Right atrium auricular region (tissue), 2 donors: ENCODE measurements around the gene CBARP. TPM values are rescaled to one million over a fixed set of nuclear protein-coding genes. Genes with fewer than 3 reads are reported as not detected.

ENCODE experiments used
- DNase-seq: peaks from one replicate; pipeline ENCODE4 v3.0.0-alpha.2; 2019; ENCODE audit warnings: low spot score
- H3K27ac ChIP-seq, 2 donors: fragments of 200-600 bp; sonication (generic); 1 replicate in 1 of 2; 2 replicates in 1 of 2; pipeline ENCODE4 v1.5.1; 2016 to 2019
- H3K27me3 ChIP-seq, 2 donors: fragments of 200-600 bp; sonication (generic); one replicate each; pipeline versions ENCODE4 v1.5.1 to v1.6.0; 2017 to 2019
- H3K36me3 ChIP-seq: fragments of 200-600 bp; sonication (generic); one replicate; pipeline ENCODE4 v1.5.1; 2016
- H3K4me1 ChIP-seq, 2 donors: fragments of 200-600 bp; sonication (generic); one replicate each; pipeline versions ENCODE4 v1.5.1 to v1.6.0; 2017 to 2019
- H3K4me3 ChIP-seq, 2 donors: fragments of 200-600 bp; sonication (generic); 1 replicate in 1 of 2; 2 replicates in 1 of 2; pipeline ENCODE4 v1.5.1; 2017 to 2019; ENCODE audit warnings: mild to moderate bottlenecking in 1 of 2, moderate library complexity in 1 of 2
- H3K9me3 ChIP-seq, 2 donors: fragments of 200-600 bp; sonication (generic); one replicate each; pipeline ENCODE4 v1.5.1; 2019
- total RNA-seq, 2 donors: library from RNA; depleted of rRNA; stranded (reverse); fragments of >200 nt; gene quantifications; one replicate each; pipeline ENCODE4 v1.1.0, GENCODE V29; 2016
- TF ChIP-seq, protein P1 (sequence below), 2 donors: fragments of 200-600 bp; sonication (generic); IDR thresholded peaks; one replicate each; pipeline ENCODE4 v1.5.1; 2019; ENCODE audit warnings: antibody characterized with exemption in 2 of 2

Gene CBARP
- total RNA-seq, 2 donors from 2014 or later, result 2.4 to 2.6 TPM

DNA sequence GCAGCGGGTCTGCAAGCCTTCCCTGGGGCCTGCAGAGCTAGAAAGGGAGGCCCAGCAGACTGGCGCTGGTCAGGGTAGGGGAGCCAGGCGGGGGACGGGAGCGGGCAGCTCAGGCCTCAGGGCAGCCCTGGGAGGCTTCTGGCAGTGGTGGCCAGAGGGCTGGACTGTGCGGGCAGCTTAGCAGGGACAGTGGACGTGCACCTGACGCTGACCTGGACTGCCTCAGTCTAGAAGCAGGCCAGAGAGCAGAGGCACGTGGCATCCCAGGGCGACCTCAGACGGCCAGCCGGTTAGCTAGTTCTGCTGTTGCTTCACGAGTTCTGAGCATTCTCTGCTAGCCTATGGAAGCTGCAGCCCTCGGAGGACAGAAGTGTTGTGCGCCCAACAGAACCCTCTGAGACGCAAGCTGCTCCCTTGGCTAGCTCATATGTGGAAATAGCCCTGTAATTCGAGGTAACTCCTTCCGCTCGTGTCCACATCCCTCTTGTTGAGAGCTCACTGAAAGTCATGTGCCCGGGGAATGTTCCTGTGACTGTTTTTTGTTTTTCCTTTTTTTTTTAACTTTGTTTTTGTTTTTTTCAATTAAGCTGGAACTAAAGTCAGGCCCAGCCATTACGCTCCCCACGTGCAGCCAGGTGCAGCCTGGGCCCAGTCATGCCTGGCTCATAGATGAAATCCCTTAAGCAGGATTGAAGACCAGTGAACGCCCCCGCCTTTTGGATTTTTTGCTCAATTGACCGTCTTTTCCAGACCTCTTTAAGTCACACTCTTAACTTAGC lies 35.6 kb upstream of the CBARP start:
- DNase-seq, result no peak
- TF ChIP-seq, protein P1, sequence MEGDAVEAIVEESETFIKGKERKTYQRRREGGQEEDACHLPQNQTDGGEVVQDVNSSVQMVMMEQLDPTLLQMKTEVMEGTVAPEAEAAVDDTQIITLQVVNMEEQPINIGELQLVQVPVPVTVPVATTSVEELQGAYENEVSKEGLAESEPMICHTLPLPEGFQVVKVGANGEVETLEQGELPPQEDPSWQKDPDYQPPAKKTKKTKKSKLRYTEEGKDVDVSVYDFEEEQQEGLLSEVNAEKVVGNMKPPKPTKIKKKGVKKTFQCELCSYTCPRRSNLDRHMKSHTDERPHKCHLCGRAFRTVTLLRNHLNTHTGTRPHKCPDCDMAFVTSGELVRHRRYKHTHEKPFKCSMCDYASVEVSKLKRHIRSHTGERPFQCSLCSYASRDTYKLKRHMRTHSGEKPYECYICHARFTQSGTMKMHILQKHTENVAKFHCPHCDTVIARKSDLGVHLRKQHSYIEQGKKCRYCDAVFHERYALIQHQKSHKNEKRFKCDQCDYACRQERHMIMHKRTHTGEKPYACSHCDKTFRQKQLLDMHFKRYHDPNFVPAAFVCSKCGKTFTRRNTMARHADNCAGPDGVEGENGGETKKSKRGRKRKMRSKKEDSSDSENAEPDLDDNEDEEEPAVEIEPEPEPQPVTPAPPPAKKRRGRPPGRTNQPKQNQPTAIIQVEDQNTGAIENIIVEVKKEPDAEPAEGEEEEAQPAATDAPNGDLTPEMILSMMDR (IDR thresholded peaks at IDR 0.05), result no peak
- H3K4me3 ChIP-seq, result no peak overlapping the region
- H3K36me3 ChIP-seq, result peaks cover 48% of the 10 kb centered on the region
- peaks cover 0 to 70% of the 10 kb centered on the region in 2 donors for H3K4me1 ChIP-seq
- H3K27ac ChIP-seq, result peak overlapping the region; percentile 96 to 98
- no peaks in the 10 kb centered on the region for H3K27me3 ChIP-seq
- no peaks in the 10 kb centered on the region for H3K9me3 ChIP-seq

DNA sequence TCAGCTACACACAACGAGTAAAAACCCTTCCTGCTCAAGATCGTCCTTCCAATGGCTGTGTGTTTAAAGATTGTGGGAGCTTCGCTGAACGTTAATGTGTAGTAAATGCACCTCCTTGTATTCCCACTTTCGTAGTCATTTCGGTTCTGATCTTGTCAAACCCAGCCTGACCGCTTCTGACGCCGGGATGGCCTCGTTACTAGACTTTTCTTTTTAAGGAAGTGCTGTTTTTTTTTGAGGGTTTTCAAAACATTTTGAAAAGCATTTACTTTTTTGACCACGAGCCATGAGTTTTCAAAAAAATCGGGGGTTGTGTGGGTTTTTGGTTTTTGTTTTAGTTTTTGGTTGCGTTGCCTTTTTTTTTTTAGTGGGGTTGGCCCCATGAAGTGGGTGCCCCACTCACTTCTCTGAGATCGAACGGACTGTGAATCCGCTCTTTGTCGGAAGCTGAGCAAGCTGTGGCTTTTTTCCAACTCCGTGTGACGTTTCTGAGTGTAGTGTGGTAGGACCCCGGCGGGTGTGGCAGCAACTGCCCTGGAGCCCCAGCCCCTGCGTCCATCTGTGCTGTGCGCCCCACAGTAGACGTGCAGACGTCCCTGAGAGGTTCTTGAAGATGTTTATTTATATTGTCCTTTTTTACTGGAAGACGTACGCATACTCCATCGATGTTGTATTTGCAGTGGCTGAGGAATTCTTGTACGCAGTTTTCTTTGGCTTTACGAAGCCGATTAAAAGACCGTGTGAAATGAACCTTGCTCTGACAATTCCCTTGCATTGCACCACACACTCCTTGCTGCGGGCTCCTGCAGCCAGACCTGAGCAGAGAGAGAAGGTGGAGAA lies 34.8 kb upstream of the CBARP start:
- peak overlapping the region in 1 of 2 donors; percentile 61 for H3K4me3 ChIP-seq
- H3K9me3 ChIP-seq, result no peaks in the 10 kb centered on the region
- TF ChIP-seq, protein P1 (IDR thresholded peaks at IDR 0.05), result no peak
- H3K36me3 ChIP-seq, result peaks cover 48% of the 10 kb centered on the region
- peak overlapping the region; percentile 12 to 96 for H3K27ac ChIP-seq
- no peaks in the 10 kb centered on the region for H3K27me3 ChIP-seq
- peaks cover 0 to 79% of the 10 kb centered on the region in 2 donors for H3K4me1 ChIP-seq
- DNase-seq, result no peak

DNA sequence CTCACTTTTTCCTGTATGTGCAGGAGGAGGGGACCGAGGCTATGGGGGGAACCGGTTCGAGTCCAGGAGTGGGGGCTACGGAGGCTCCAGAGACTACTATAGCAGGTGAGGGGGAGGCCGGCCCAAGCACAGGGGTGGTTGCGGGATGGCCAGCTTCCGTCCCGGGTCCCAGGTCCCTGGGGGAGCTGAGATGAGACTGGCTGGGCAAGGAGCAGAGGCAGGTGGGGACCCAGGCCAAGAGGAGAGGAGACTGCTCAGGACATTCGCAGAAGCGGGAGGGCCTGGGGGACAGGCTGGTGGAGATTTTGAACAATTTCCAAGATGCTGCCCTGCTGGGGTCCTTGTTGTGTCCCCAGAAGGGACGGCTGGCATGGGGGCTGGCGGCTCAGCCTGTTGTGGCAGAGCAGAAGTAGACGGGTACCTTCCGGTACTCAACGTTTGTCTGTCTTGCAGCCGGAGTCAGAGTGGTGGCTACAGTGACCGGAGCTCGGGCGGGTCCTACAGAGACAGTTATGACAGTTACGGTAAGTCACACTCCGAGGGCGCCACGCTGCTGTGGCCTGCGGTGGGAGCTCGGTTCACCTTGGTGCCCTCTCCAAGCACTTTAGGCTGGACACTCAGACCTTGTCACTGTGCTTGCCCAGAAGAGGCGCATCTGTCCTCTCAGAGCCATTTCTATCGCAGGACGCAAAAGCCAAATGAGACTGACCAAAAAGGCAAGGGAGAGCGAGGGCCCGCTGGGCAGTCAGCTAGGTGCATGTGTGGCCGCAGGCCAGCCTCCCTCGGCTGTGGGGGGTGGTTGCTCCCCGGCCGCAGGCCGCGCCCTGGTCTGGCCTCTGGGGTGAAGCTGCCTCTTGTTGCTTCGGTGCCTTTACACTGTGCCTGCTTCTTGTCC lies 34.0 kb upstream of the CBARP start:
- Histone ChIP-seq H3K4me3 (peak overlapping the region; percentile 61 to 62), H3K9me3 (no peaks in the 10 kb centered on the region), H3K27ac (peak overlapping the region; percentile 88 to 94), H3K4me1 (peaks cover 0 to 86% of the 10 kb centered on the region in 2 donors), H3K36me3 (peaks cover 48% of the 10 kb centered on the region), H3K27me3 (no peaks in the 10 kb centered on the region)
- no peak for DNase-seq
- TF ChIP-seq, protein P1 (IDR thresholded peaks at IDR 0.05), result no peak

DNA sequence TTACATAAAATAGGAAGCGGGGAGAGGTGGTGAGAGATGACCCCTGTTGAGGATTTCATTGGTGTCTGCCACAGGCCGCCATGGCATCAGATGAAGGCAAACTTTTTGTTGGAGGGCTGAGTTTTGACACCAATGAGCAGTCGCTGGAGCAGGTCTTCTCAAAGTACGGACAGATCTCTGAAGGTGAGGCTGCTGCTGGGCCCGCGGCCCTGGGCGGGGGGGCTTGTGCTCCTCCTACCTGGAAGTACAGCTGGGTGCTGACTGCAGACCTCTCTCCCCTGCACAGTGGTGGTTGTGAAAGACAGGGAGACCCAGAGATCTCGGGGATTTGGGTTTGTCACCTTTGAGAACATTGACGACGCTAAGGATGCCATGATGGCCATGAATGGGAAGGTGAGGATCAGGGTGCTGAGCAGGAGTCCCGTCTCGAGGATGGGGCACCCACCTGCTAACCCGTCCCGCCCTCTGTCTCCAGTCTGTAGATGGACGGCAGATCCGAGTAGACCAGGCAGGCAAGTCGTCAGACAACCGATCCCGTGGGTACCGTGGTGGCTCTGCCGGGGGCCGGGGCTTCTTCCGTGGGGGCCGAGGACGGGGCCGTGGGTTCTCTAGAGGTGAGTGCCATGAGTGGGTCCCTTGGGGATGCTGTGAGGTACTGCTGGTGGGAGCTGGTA lies 33.2 kb upstream of the CBARP start:
- peak overlapping the region; percentile 88 to 94 for H3K27ac ChIP-seq
- TF ChIP-seq, protein P1 (IDR thresholded peaks at IDR 0.05), result no peak
- no peak for DNase-seq
- H3K36me3 ChIP-seq, result peaks cover 48% of the 10 kb centered on the region
- H3K4me1 ChIP-seq, result peaks cover 0 to 86% of the 10 kb centered on the region in 2 donors
- H3K9me3 ChIP-seq, result no peaks in the 10 kb centered on the region
- H3K4me3 ChIP-seq, result peak overlapping the region; percentile 61 to 62
- no peaks in the 10 kb centered on the region for H3K27me3 ChIP-seq
